Measurements from ENCODE around the gene TRAF1.

GRCh38 chr9:120878188-120879130, 48.1 kb downstream of the TRAF1 start:
- TF ChIP-seq, protein P1, sequence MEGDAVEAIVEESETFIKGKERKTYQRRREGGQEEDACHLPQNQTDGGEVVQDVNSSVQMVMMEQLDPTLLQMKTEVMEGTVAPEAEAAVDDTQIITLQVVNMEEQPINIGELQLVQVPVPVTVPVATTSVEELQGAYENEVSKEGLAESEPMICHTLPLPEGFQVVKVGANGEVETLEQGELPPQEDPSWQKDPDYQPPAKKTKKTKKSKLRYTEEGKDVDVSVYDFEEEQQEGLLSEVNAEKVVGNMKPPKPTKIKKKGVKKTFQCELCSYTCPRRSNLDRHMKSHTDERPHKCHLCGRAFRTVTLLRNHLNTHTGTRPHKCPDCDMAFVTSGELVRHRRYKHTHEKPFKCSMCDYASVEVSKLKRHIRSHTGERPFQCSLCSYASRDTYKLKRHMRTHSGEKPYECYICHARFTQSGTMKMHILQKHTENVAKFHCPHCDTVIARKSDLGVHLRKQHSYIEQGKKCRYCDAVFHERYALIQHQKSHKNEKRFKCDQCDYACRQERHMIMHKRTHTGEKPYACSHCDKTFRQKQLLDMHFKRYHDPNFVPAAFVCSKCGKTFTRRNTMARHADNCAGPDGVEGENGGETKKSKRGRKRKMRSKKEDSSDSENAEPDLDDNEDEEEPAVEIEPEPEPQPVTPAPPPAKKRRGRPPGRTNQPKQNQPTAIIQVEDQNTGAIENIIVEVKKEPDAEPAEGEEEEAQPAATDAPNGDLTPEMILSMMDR (IDR thresholded peaks at IDR 0.05): no peak
- TF ChIP-seq POLR2A (IDR thresholded peaks at IDR 0.05): no peak
